Naive B cell (primary cell): Measurements from ENCODE around the gene XCL1. TPM values are rescaled to one million over a fixed set of nuclear protein-coding genes. Genes with fewer than 3 reads are reported as not detected.
A peak's percentile ranks its signal among the peaks of the same experiment; 100 is the strongest.

Experiments used
- ATAC-seq, 2 donors: fragments of 150-1000 bp; cut with Tn5 transposase; 2 replicates each; pipeline ENCODE4 v1.10.0; 2021; ENCODE audit warnings: low read depth in 2 of 2, mild to moderate bottlenecking in 2 of 2, moderate library complexity in 2 of 2
- DNase-seq: peaks from one replicate; pipeline ENCODE4 v3.0.0; 2022
- H3K27ac Mint-ChIP-seq, 6 donors: one replicate each; pipeline ENCODE4 v1.8.0; 2020 to 2022; ENCODE audit warnings: mild to moderate bottlenecking in 6 of 6, mixed read lengths in 6 of 6, moderate library complexity in 5 of 6, inconsistent platforms in 2 of 6
- H3K27me3 Mint-ChIP-seq, 3 donors: one replicate each; pipeline ENCODE4 v1.8.0; 2021 to 2022; ENCODE audit warnings: mixed read lengths in 3 of 3, mild to moderate bottlenecking in 1 of 3
- H3K36me3 Mint-ChIP-seq, 2 donors: one replicate each; pipeline ENCODE4 v1.8.0; 2020 to 2022; ENCODE audit warnings: mixed read lengths in 2 of 2, inconsistent platforms in 1 of 2, mild to moderate bottlenecking in 1 of 2
- H3K4me1 Mint-ChIP-seq, 3 donors: one replicate each; pipeline ENCODE4 v1.8.0; 2020 to 2022; ENCODE audit warnings: mixed read lengths in 3 of 3, inconsistent platforms in 1 of 3, mild to moderate bottlenecking in 1 of 3, moderate library complexity in 1 of 3
- H3K4me3 Mint-ChIP-seq, 8 donors: one replicate each; pipeline ENCODE4 v1.8.0; 2020 to 2022; ENCODE audit warnings: mild to moderate bottlenecking in 8 of 8, mixed read lengths in 8 of 8, moderate library complexity in 8 of 8, inconsistent platforms in 2 of 8
- H3K9me3 Mint-ChIP-seq, 7 donors: one replicate each; pipeline ENCODE4 v1.8.0; 2020 to 2022; ENCODE audit warnings: mixed read lengths in 7 of 7, mild to moderate bottlenecking in 5 of 7, inconsistent platforms in 2 of 7, moderate library complexity in 1 of 7
- polyA plus RNA-seq, 6 donors: library from polyadenylated mRNA; unstranded; fragments of 300-500 nt; fragmentation: Illumina TruSeq; gene quantifications; one replicate each; pipeline ENCODE4 v1.2.3, GENCODE V29; 2021; ENCODE audit warnings: low read depth in 6 of 6

XCL1 gene
- polyA plus RNA-seq, 6 donors from 2014 or later, result 0.19 to 0.21 TPM; not detected in 4

- Mint-ChIP-seq H3K4me3 (no peak overlapping the region), H3K4me1 (no peaks in the 10 kb centered on the region), H3K27ac (no peak overlapping the region), H3K9me3 (no peaks in the 10 kb centered on the region), H3K27me3 (peaks cover 0 to 12% (median 0%) of the 10 kb centered on the region in 3 donors), H3K36me3 (no peaks in the 10 kb centered on the region)
- DNase-seq, result no peak
- no peak for ATAC-seq
These were observed 41.8 kb downstream of the XCL1 start for GRCh38 chr1:168617974-168618750.

GRCh38 chr1:168618886-168619285, 42.5 kb downstream of the XCL1 start:
- ATAC-seq, result no peak
- Mint-ChIP-seq H3K4me1 (no peaks in the 10 kb centered on the region), H3K27ac (no peak overlapping the region), H3K36me3 (no peaks in the 10 kb centered on the region), H3K4me3 (no peak overlapping the region), H3K27me3 (peaks cover 0 to 5% (median 0%) of the 10 kb centered on the region in 3 donors), H3K9me3 (no peaks in the 10 kb centered on the region)
- no peak for DNase-seq

- Mint-ChIP-seq H3K9me3 (peaks cover 0 to 3% (median 0%) of the 10 kb centered on the region in 7 donors), H3K27ac (no peak overlapping the region), H3K4me3 (no peak overlapping the region), H3K4me1 (no peaks in the 10 kb centered on the region), H3K27me3 (peaks cover 4 to 6% (median 5%) of the 10 kb centered on the region in 3 donors), H3K36me3 (no peaks in the 10 kb centered on the region)
- DNase-seq (no peak), ATAC-seq (no peak)
These were observed 45.0 kb downstream of the XCL1 start for GRCh38 chr1:168621356-168621755.

- ATAC-seq (no peak), DNase-seq (no peak)
- Mint-ChIP-seq H3K4me1 (no peaks in the 10 kb centered on the region), H3K9me3 (peaks cover 0 to 3% (median 0%) of the 10 kb centered on the region in 7 donors), H3K4me3 (no peak overlapping the region), H3K27me3 (peaks cover 5 to 6% (median 6%) of the 10 kb centered on the region in 3 donors), H3K27ac (no peak overlapping the region), H3K36me3 (no peaks in the 10 kb centered on the region)
These were observed 46.8 kb downstream of the XCL1 start for GRCh38 chr1:168623003-168623828.

- Mint-ChIP-seq H3K4me1 (no peaks in the 10 kb centered on the region), H3K27ac (no peak overlapping the region)
These were observed 47.4 kb downstream of the XCL1 start for GRCh38 chr1:168623831-168624230.

GRCh38 chr1:168626326-168626725, 49.9 kb downstream of the XCL1 start:
- ATAC-seq, result no peak
- Mint-ChIP-seq H3K4me1 (no peaks in the 10 kb centered on the region), H3K9me3 (peaks cover 0 to 3% (median 0%) of the 10 kb centered on the region in 7 donors), H3K4me3 (peak overlapping the region in 1 of 8 donors; percentile 59), H3K36me3 (no peaks in the 10 kb centered on the region), H3K27ac (no peak overlapping the region), H3K27me3 (peaks cover 12 to 18% (median 13%) of the 10 kb centered on the region in 3 donors)
- DNase-seq, result no peak

More at GRCh38 chr1:168623831-168624230, 47.4 kb downstream of the XCL1 start:
- DNase-seq (no peak), ATAC-seq (no peak)
- no peaks in the 10 kb centered on the region for H3K36me3 Mint-ChIP-seq
- H3K4me3 Mint-ChIP-seq, result no peak overlapping the region
- H3K9me3 Mint-ChIP-seq, result peaks cover 0 to 3% (median 0%) of the 10 kb centered on the region in 7 donors
- peaks cover 6 to 8% (median 7%) of the 10 kb centered on the region in 3 donors for H3K27me3 Mint-ChIP-seq

- DNase-seq (no peak), ATAC-seq (no peak)
- H3K9me3 Mint-ChIP-seq, result peaks cover 0 to 3% (median 0%) of the 10 kb centered on the region in 7 donors
- H3K36me3 Mint-ChIP-seq, result no peaks in the 10 kb centered on the region
- H3K4me3 Mint-ChIP-seq, result no peak overlapping the region
- H3K27me3 Mint-ChIP-seq, result peaks cover 12 to 18% (median 15%) of the 10 kb centered on the region in 3 donors
- no peaks in the 10 kb centered on the region for H3K4me1 Mint-ChIP-seq
- no peak overlapping the region for H3K27ac Mint-ChIP-seq
These were observed 51.0 kb downstream of the XCL1 start for GRCh38 chr1:168627370-168627769.

GRCh38 chr1:168628807-168629206, 52.4 kb downstream of the XCL1 start:
- Mint-ChIP-seq H3K4me3 (no peak overlapping the region), H3K4me1 (no peaks in the 10 kb centered on the region), H3K27me3 (peaks cover 12 to 18% (median 18%) of the 10 kb centered on the region in 3 donors), H3K36me3 (no peaks in the 10 kb centered on the region), H3K27ac (no peak overlapping the region), H3K9me3 (peaks cover 0 to 3% (median 0%) of the 10 kb centered on the region in 7 donors)
- ATAC-seq, result no peak
- no peak for DNase-seq

GRCh38 chr1:168629466-168629865, 53.1 kb downstream of the XCL1 start:
- H3K27me3 Mint-ChIP-seq, result peaks cover 12 to 18% (median 14%) of the 10 kb centered on the region in 3 donors
- no peak overlapping the region for H3K4me3 Mint-ChIP-seq
- no peak for DNase-seq
- no peak for ATAC-seq
- H3K4me1 Mint-ChIP-seq, result no peaks in the 10 kb centered on the region
- H3K36me3 Mint-ChIP-seq, result no peaks in the 10 kb centered on the region
- no peak overlapping the region for H3K27ac Mint-ChIP-seq
- peaks cover 0 to 3% (median 0%) of the 10 kb centered on the region in 7 donors for H3K9me3 Mint-ChIP-seq

Other genes starting within 250 kb of the XCL1 start
- 1 to 10 TPM in 1 of 6 donors, under 1 TPM in 2, not detected in 3; 0.65 to 1.1 (median 0.77) TPM for gene XCL2, start 32.6 kb upstream of the XCL1 start, polyA plus RNA-seq
- gene DPT, start 152.6 kb downstream of the XCL1 start, polyA plus RNA-seq, result not detected